ENCODE data around the gene ODAD3. TPM values are rescaled to one million over a fixed set of nuclear protein-coding genes. Genes with fewer than 3 reads are reported as not detected.
"Not testable (repeated sequence)": the region's sequence is repeated elsewhere in the genome, so short reads cannot be mapped to it uniquely, and the experiment has no call there.

The ODAD3 gene
- total RNA-seq, 4 donors from 2014 or later: not detected

GRCh38 chr19:11479090-11479897 lies 44.4 kb upstream of the ODAD3 start:
- in situ Hi-C loops (cut with MboI; ENCODE audit: low sequenced_read_pairs in 4 of 4): no loop called here
- H3K27ac ChIP-seq: no peak overlapping the region
- peaks cover 6 to 12% of the 10 kb centered on the region in 2 donors for H3K4me1 ChIP-seq
- H3K4me3 ChIP-seq: peak overlapping the region in 1 of 4 donors; percentile 24
- intact Hi-C loops (cut with DNase I; ENCODE audit: low total_unique reads): no loop called here
- DNase-seq: no peak
- H3K27me3 ChIP-seq: peaks cover 35 to 60% (median 43%) of the 10 kb centered on the region in 3 donors
- H3K36me3 ChIP-seq: no peaks in the 10 kb centered on the region
- ATAC-seq: no peak
- H3K9me3 ChIP-seq: no peaks in the 10 kb centered on the region
- TF ChIP-seq POLR2A (IDR thresholded peaks at IDR 0.05): no peak
- no peak for TF ChIP-seq CTCF (IDR thresholded peaks at IDR 0.05 in 4 of 5, conservative IDR thresholded peaks at IDR 0.05 in 1 of 5)

GRCh38 chr19:11478167-11479089 lies 43.5 kb upstream of the ODAD3 start:
- DNase-seq (no peak), ATAC-seq (no peak)
- Histone ChIP-seq H3K27me3 (peaks cover 34 to 54% (median 36%) of the 10 kb centered on the region in 3 donors), H3K36me3 (no peaks in the 10 kb centered on the region), H3K9me3 (no peaks in the 10 kb centered on the region), H3K27ac (no peak overlapping the region), H3K4me3 (no peak overlapping the region), H3K4me1 (peaks cover 6 to 12% of the 10 kb centered on the region in 2 donors)
- intact Hi-C loops (cut with DNase I; ENCODE audit: low total_unique reads) (no loop called here), in situ Hi-C loops (cut with MboI; ENCODE audit: low sequenced_read_pairs in 4 of 4) (no loop called here)
- TF ChIP-seq CTCF (IDR thresholded peaks at IDR 0.05 in 4 of 5, conservative IDR thresholded peaks at IDR 0.05 in 1 of 5): no peak

GRCh38 chr19:11475861-11476260 lies 40.9 kb upstream of the ODAD3 start:
- in situ Hi-C loops (cut with MboI; ENCODE audit: low sequenced_read_pairs in 4 of 4): no loop called here
- H3K27me3 ChIP-seq: peaks cover 11 to 29% (median 11%) of the 10 kb centered on the region in 3 donors
- intact Hi-C loops (cut with DNase I; ENCODE audit: low total_unique reads): no loop called here
- ATAC-seq (no peak), DNase-seq (no peak)
- no peaks in the 10 kb centered on the region for H3K9me3 ChIP-seq
- no peaks in the 10 kb centered on the region for H3K36me3 ChIP-seq
- no peaks in the 10 kb centered on the region for H3K4me1 ChIP-seq
- no peak overlapping the region for H3K4me3 ChIP-seq
- no peak overlapping the region for H3K27ac ChIP-seq
- TF ChIP-seq CTCF (IDR thresholded peaks at IDR 0.05 in 4 of 5, conservative IDR thresholded peaks at IDR 0.05 in 1 of 5) (no peak), POLR2A (IDR thresholded peaks at IDR 0.05) (no peak)

GRCh38 chr19:11475343-11475742 lies 40.4 kb upstream of the ODAD3 start:
- ATAC-seq; H3K9me3 ChIP-seq; in situ Hi-C loops (cut with MboI; ENCODE audit: low sequenced_read_pairs in 4 of 4); DNase-seq; H3K27ac ChIP-seq; H3K4me3 ChIP-seq; H3K36me3 ChIP-seq; H3K4me1 ChIP-seq; intact Hi-C loops (cut with DNase I; ENCODE audit: low total_unique reads): not testable (repeated sequence)
- peaks cover 7 to 24% (median 7%) of the 10 kb centered on the region in 3 donors for H3K27me3 ChIP-seq

GRCh38 chr19:11473725-11474124 lies 38.8 kb upstream of the ODAD3 start:
- intact Hi-C loops (cut with DNase I; ENCODE audit: low total_unique reads) (no loop called here), in situ Hi-C loops (cut with MboI; ENCODE audit: low sequenced_read_pairs in 4 of 4) (no loop called here)
- Histone ChIP-seq H3K4me1 (no peaks in the 10 kb centered on the region), H3K36me3 (no peaks in the 10 kb centered on the region), H3K27ac (no peak overlapping the region), H3K27me3 (peaks cover 0 to 8% (median 0%) of the 10 kb centered on the region in 3 donors), H3K4me3 (no peak overlapping the region), H3K9me3 (no peaks in the 10 kb centered on the region)
- ATAC-seq (no peak), DNase-seq (no peak)
- TF ChIP-seq POLR2A (IDR thresholded peaks at IDR 0.05): no peak

GRCh38 chr19:11468266-11468845 lies 33.4 kb upstream of the ODAD3 start:
- in situ Hi-C loops (cut with MboI; ENCODE audit: low sequenced_read_pairs in 4 of 4); H3K4me1 ChIP-seq; intact Hi-C loops (cut with DNase I; ENCODE audit: low total_unique reads); H3K36me3 ChIP-seq; DNase-seq; H3K27me3 ChIP-seq; ATAC-seq; H3K4me3 ChIP-seq; H3K9me3 ChIP-seq; H3K27ac ChIP-seq: not testable (repeated sequence)

Data from gastrocnemius medialis (tissue), 4 donors.